OCI-LY3 (cell line): ENCODE measurements around the gene SLC26A1.

Source experiments
- EZH2phosphoT487 ChIP-seq: fragments of 200-600 bp; shearing (Covaris generic); IDR thresholded peaks from 2 replicates; pipeline ENCODE4 v1.6.1; 2018; ENCODE audit warnings: antibody characterized with exemption, mixed run types, low read depth
- TF ChIP-seq, protein P1 (sequence below): fragments of 200-600, 300-600 bp; sonication (generic); IDR thresholded peaks from 2 replicates; pipeline ENCODE4 v1.5.1; 2014; ENCODE audit warnings: antibody characterized with exemption, low read length, low read depth

DNA sequence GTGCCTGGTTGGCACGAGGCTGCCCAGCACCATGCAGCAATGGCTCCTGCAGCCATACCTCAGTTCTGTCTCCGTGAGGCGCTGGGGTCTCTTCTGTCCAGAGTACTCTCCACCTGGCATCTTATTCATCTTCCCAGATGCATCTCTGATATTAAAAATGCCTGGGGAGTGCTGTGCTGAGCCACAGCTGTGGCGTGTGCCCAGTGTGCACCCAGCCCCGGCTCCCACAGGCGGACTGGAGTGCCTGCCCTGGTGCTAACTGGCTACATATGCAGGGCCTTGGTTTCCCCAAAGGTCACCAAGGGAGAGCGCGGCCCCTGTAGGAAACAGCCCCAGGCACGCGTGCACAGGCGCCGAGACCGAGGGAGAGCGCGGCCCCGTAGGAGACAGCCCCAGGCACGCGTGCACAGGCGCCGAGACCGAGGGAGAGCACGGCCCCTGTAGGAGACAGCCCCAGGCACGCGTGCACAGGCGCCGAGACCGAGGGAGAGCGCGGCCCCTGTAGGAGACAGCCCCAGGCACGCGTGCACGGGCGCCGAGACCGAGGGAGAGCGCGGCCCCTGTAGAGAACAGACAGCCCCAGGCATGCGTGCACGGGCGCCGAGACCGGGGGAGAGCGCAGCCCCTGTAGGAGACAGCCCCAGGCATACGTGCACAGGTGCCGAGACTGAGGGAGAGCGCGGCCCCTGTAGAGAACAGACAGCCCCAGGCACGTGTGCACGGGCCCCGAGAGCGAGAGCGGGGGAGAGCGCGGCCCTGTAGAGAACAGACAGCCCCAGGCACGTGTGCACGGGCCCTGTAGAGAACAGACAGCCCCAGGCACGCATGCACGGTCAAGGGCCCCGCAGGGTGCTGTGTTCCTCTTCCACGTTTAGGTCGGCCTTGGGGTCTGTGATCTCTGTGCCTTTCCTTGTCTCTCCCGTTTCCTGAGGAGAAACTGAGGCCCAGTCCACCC lies 46.4 kb downstream of the SLC26A1 start:
- TF ChIP-seq, protein P1, sequence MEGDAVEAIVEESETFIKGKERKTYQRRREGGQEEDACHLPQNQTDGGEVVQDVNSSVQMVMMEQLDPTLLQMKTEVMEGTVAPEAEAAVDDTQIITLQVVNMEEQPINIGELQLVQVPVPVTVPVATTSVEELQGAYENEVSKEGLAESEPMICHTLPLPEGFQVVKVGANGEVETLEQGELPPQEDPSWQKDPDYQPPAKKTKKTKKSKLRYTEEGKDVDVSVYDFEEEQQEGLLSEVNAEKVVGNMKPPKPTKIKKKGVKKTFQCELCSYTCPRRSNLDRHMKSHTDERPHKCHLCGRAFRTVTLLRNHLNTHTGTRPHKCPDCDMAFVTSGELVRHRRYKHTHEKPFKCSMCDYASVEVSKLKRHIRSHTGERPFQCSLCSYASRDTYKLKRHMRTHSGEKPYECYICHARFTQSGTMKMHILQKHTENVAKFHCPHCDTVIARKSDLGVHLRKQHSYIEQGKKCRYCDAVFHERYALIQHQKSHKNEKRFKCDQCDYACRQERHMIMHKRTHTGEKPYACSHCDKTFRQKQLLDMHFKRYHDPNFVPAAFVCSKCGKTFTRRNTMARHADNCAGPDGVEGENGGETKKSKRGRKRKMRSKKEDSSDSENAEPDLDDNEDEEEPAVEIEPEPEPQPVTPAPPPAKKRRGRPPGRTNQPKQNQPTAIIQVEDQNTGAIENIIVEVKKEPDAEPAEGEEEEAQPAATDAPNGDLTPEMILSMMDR, result no peak
- no peak for TF ChIP-seq EZH2phosphoT487
